GM23338 (cell line): ENCODE results near the gene PLCG2. TPM values are rescaled to one million over a fixed set of nuclear protein-coding genes. Genes with fewer than 3 reads are reported as not detected.

Experiments
- ATAC-seq: fragments of 200-7000 bp; cut with Tn5 transposase; 3 replicates; pipeline ENCODE4 v1.9.1; 2020
- DNase-seq: peaks from one replicate; pipeline ENCODE4 v3.0.0-alpha.2; 2015; ENCODE audit warnings: low spot score
- H2AFZ ChIP-seq: fragments of 200-600 bp; sonication (generic); 2 replicates; pipeline ENCODE4 v1.8.0; 2016; ENCODE audit warnings: antibody characterized with exemption, mild to moderate bottlenecking, moderate library complexity
- H3F3A ChIP-seq: fragments of 200-600 bp; sonication (generic); replicated peaks from 2 replicates; pipeline ENCODE4 v1.8.0; 2017; ENCODE audit warnings: antibody characterized with exemption, mixed run types, low read depth
- H3K27ac ChIP-seq: fragments of 200-600 bp; sonication (generic); 2 replicates; pipeline ENCODE4 v1.6.1; 2016; ENCODE audit warnings: low read depth
- H3K27me3 ChIP-seq: fragments of 200-600 bp; sonication (generic); 2 replicates; pipeline ENCODE4 v1.8.0; 2016; ENCODE audit warnings: mild to moderate bottlenecking, mixed run types, moderate library complexity; ENCODE audit not compliant: insufficient read depth
- H3K36me3 ChIP-seq: fragments of 200-600 bp; sonication (generic); 2 replicates; pipeline ENCODE4 v1.8.0; 2016; ENCODE audit warnings: mild to moderate bottlenecking; ENCODE audit not compliant: insufficient read depth
- H3K4me1 ChIP-seq: fragments of 200-600 bp; sonication (generic); 2 replicates; pipeline ENCODE4 v1.8.0; 2016; ENCODE audit warnings: mild to moderate bottlenecking, moderate library complexity; ENCODE audit not compliant: insufficient read depth
- H3K4me2 ChIP-seq: fragments of 200-600 bp; sonication (generic); 2 replicates; pipeline ENCODE4 v1.7.1; 2017; ENCODE audit warnings: mixed run types
- H3K4me3 ChIP-seq: fragments of 200-600 bp; sonication (generic); 2 replicates; pipeline ENCODE4 v1.6.1; 2016; ENCODE audit warnings: mixed run types
- H3K79me2 ChIP-seq: fragments of 200-600 bp; sonication (generic); replicated peaks from 2 replicates; pipeline ENCODE4 v1.8.0; 2017; ENCODE audit warnings: mild to moderate bottlenecking; ENCODE audit not compliant: insufficient read depth
- H3K9me2 ChIP-seq: fragments of 200-600 bp; sonication (generic); 2 replicates; pipeline ENCODE4 v1.8.0; 2017; ENCODE audit not compliant: insufficient read depth
- H4K20me1 ChIP-seq: fragments of 200-600 bp; sonication (generic); replicated peaks from 2 replicates; pipeline ENCODE4 v1.8.0; 2017; ENCODE audit warnings: mild to moderate bottlenecking; ENCODE audit not compliant: insufficient read depth
- H3K27ac Mint-ChIP-seq: 2 replicates; pipeline ENCODE4 v1.8.0; 2020; ENCODE audit warnings: inconsistent platforms, mild to moderate bottlenecking, moderate library complexity, mixed read lengths
- H3K27me3 Mint-ChIP-seq: 3 replicates; pipeline ENCODE4 v1.8.0; 2022; ENCODE audit warnings: low read depth, mild to moderate bottlenecking, moderate library complexity, mixed read lengths, inconsistent platforms; ENCODE audit not compliant: insufficient read depth, poor library complexity
- H3K36me3 Mint-ChIP-seq: 3 replicates; pipeline ENCODE4 v1.8.0; 2021; ENCODE audit warnings: low read depth, mild to moderate bottlenecking, inconsistent platforms, moderate library complexity, mixed read lengths
- H3K4me1 Mint-ChIP-seq: 3 replicates; pipeline ENCODE4 v1.8.0; 2020; ENCODE audit warnings: mild to moderate bottlenecking, inconsistent platforms, mixed read lengths
- H3K4me3 Mint-ChIP-seq: 3 replicates; pipeline ENCODE4 v1.8.0; 2021; ENCODE audit warnings: moderate library complexity, mild to moderate bottlenecking, inconsistent platforms, mixed read lengths
- H3K9me3 Mint-ChIP-seq: 3 replicates; pipeline ENCODE4 v1.8.0; 2020; ENCODE audit warnings: moderate library complexity, mild to moderate bottlenecking, inconsistent platforms, mixed read lengths
- CREB1 ChIP-seq: fragments of 250-450 bp; sonication (Bioruptor Pico); IDR thresholded peaks from 2 replicates; pipeline ENCODE4 v1.5.0; 2020; ENCODE audit warnings: low read depth, mild to moderate bottlenecking, moderate library complexity
- CTCF ChIP-seq, 2 experiments: fragments of 200-600 bp in 1 of 2; sonication (generic) in 1 of 2; conservative IDR thresholded peaks; 2 replicates each; pipeline versions ENCODE4 v1.5.1 to v1.6.1; 2016 to 2017; ENCODE audit warnings: antibody characterized with exemption in 2 of 2, low read depth in 2 of 2, mild to moderate bottlenecking in 2 of 2, moderate library complexity in 1 of 2
- ETS1 ChIP-seq: IDR thresholded peaks from 2 replicates; pipeline ENCODE4 v1.6.1; 2016; ENCODE audit warnings: antibody characterized with exemption
- EZH2 ChIP-seq: fragments of 200-600 bp; sonication (generic); IDR thresholded peaks from one replicate; pipeline ENCODE4 v1.8.0; 2017; ENCODE audit warnings: antibody characterized with exemption, mild to moderate bottlenecking, low read depth; ENCODE audit not compliant: unreplicated experiment
- EZH2phosphoT487 ChIP-seq: fragments of 200-600 bp; sonication (generic); IDR thresholded peaks from one replicate; pipeline ENCODE4 v1.8.1; 2018; ENCODE audit warnings: antibody characterized with exemption; ENCODE audit not compliant: unreplicated experiment
- JUNB ChIP-seq: IDR thresholded peaks from one replicate; pipeline ENCODE4 v1.6.1; 2016; ENCODE audit warnings: antibody characterized with exemption; ENCODE audit not compliant: unreplicated experiment
- NANOG ChIP-seq: IDR thresholded peaks from 2 replicates; pipeline ENCODE4 v1.6.1; 2016; ENCODE audit warnings: antibody characterized with exemption, borderline replicate concordance
- POLR2AphosphoS5 ChIP-seq: IDR thresholded peaks from 2 replicates; pipeline ENCODE4 v1.6.1; 2016; ENCODE audit warnings: antibody characterized with exemption, low read depth
- REST ChIP-seq: IDR thresholded peaks from one replicate; pipeline ENCODE4 v1.6.1; 2018; ENCODE audit warnings: antibody characterized with exemption; ENCODE audit not compliant: unreplicated experiment
- STAT1 ChIP-seq: IDR thresholded peaks from one replicate; pipeline ENCODE4 v1.6.1; 2016; ENCODE audit warnings: antibody characterized with exemption; ENCODE audit not compliant: unreplicated experiment
- ZNF114 ChIP-seq: fragments of 250-450 bp; sonication (Bioruptor Pico); IDR thresholded peaks from 2 replicates; pipeline ENCODE4 v1.5.0; 2020; ENCODE audit warnings: mild to moderate bottlenecking, moderate library complexity
- ZNF331 ChIP-seq: fragments of 250-450 bp; sonication (Bioruptor Pico); IDR thresholded peaks from 2 replicates; pipeline ENCODE4 v1.5.0; 2020; ENCODE audit warnings: low read depth, mild to moderate bottlenecking, moderate library complexity
- ZNF462 ChIP-seq: fragments of 250-450 bp; sonication (Bioruptor Pico); IDR thresholded peaks from 2 replicates; pipeline ENCODE4 v1.5.0; 2020; ENCODE audit warnings: mild to moderate bottlenecking, moderate library complexity
- polyA plus RNA-seq: library from polyadenylated mRNA; unstranded; fragments of >200 nt; fragmentation: Nextera tagmentation; extraction: Ambion mirVana; gene quantifications from 2 replicates; pipeline ENCODE4 v1.2.1, GENCODE V29; 2016
- total RNA-seq: library from RNA; depleted of rRNA; stranded (reverse); fragments of >200 nt; shearing (Covaris generic); gene quantifications from 2 replicates; pipeline ENCODE4 v1.2.3, GENCODE V29; 2014

The PLCG2 gene
- total and polyA plus RNA-seq, 2 experiments from 2014 or later = 2.4 to 5.9 TPM

- ATAC-seq (no peak), DNase-seq (peak; percentile 36)
- H3K27ac Mint-ChIP-seq = no peak overlapping the region
- H3K27me3 Mint-ChIP-seq = peaks cover 8% of the 10 kb centered on the region
- no peak overlapping the region for H3K4me3 ChIP-seq
- no peak overlapping the region for H3K4me2 ChIP-seq
- H3K9me3 Mint-ChIP-seq = no peaks in the 10 kb centered on the region
- no peaks in the 10 kb centered on the region for H3K27me3 ChIP-seq
- H2AFZ ChIP-seq = no peak overlapping the region; the same call in 1 of the 2 replicates
- H3K36me3 Mint-ChIP-seq = no peaks in the 10 kb centered on the region
- no peaks in the 10 kb centered on the region for H3K36me3 ChIP-seq
- no peak for TF ChIP-seq REST
- no peak for TF ChIP-seq POLR2AphosphoS5
- no peak for TF ChIP-seq ZNF331
- TF ChIP-seq NANOG = no peak
- no peak for TF ChIP-seq ZNF114
- TF ChIP-seq CREB1 = no peak
- no peak for TF ChIP-seq ETS1
- no peak for TF ChIP-seq STAT1
- TF ChIP-seq EZH2 = no peak
- TF ChIP-seq JUNB = no peak
- no peak for TF ChIP-seq EZH2phosphoT487
- TF ChIP-seq CTCF (conservative IDR thresholded peaks at IDR 0.05; ENCODE audit: low read depth in 2 of 2) = no peak
- no peak for TF ChIP-seq ZNF462 (CRISPR knock-in tag)
- no peak overlapping the region for H3K27ac ChIP-seq
- H3K79me2 ChIP-seq = no peaks in the 10 kb centered on the region
- H3K4me1 Mint-ChIP-seq = peaks cover 18% of the 10 kb centered on the region; the same call in 2 of the 3 replicates
- peaks cover 14% of the 10 kb centered on the region; the same call in 1 of the 2 replicates for H3K4me1 ChIP-seq
- H4K20me1 ChIP-seq = no peaks in the 10 kb centered on the region; the same call in 1 of the 2 replicates
- no peaks in the 10 kb centered on the region; the same call in 1 of the 2 replicates for H3K9me2 ChIP-seq
- H3F3A ChIP-seq = no peaks in the 10 kb centered on the region
- no peak overlapping the region for H3K4me3 Mint-ChIP-seq
These were observed 34.2 kb upstream of the PLCG2 start for GRCh38 chr16:81744911-81745310.
